Liver (tissue), 9 donors: Measurements from ENCODE around the gene TANC1. TPM values are rescaled to one million over a fixed set of nuclear protein-coding genes. Genes with fewer than 3 reads are reported as not detected.

Source experiments
- DNase-seq: peaks from one replicate; pipeline ENCODE4 v3.0.0-alpha.2; 2017; ENCODE audit warnings: low spot score
- H3K27ac ChIP-seq, 2 donors: one replicate each; pipeline ENCODE4 v1.7.0; 2013; ENCODE audit warnings: inconsistent platforms in 2 of 2, low read length in 2 of 2, control low read depth in 1 of 2, low read depth in 1 of 2, mild to moderate bottlenecking in 1 of 2
- H3K27me3 ChIP-seq, 4 donors: one replicate each; pipeline versions ENCODE4 v1.6.1 to v1.7.0; 2013; ENCODE audit warnings: low read length in 3 of 4, inconsistent platforms in 1 of 4, mild to moderate bottlenecking in 1 of 4, moderate library complexity in 1 of 4; ENCODE audit not compliant: control insufficient read depth in 4 of 4, insufficient read depth in 4 of 4
- H3K36me3 ChIP-seq, 4 donors: one replicate each; pipeline versions ENCODE4 v1.6.1 to v1.7.0; 2013; ENCODE audit warnings: low read length in 3 of 4, mild to moderate bottlenecking in 3 of 4, low read depth in 1 of 4, moderate library complexity in 1 of 4; ENCODE audit not compliant: control insufficient read depth in 4 of 4, insufficient read depth in 3 of 4
- H3K4me1 ChIP-seq, 4 donors: one replicate each; pipeline versions ENCODE4 v1.6.1 to v1.7.0; 2013; ENCODE audit warnings: low read length in 3 of 4, mild to moderate bottlenecking in 3 of 4, moderate library complexity in 1 of 4; ENCODE audit not compliant: control insufficient read depth in 4 of 4, insufficient read depth in 4 of 4
- H3K4me3 ChIP-seq, 3 donors: one replicate each; pipeline versions ENCODE4 v1.6.1 to v1.7.0; 2013; ENCODE audit warnings: low read length in 3 of 3, control low read depth in 1 of 3, low read depth in 1 of 3, mild to moderate bottlenecking in 1 of 3
- H3K9ac ChIP-seq, 2 donors: one replicate each; pipeline ENCODE4 v1.7.0; 2013; ENCODE audit warnings: low read length in 2 of 2, mild to moderate bottlenecking in 2 of 2, moderate library complexity in 2 of 2, control low read depth in 1 of 2, low read depth in 1 of 2
- H3K9me3 ChIP-seq, 4 donors: one replicate each; pipeline versions ENCODE4 v1.6.1 to v1.7.0; 2013; ENCODE audit warnings: low read length in 3 of 4; ENCODE audit not compliant: control insufficient read depth in 4 of 4
- ATF3 ChIP-seq: IDR thresholded peaks from 2 replicates; pipeline ENCODE4 v1.6.1; 2016; ENCODE audit warnings: antibody characterized with exemption
- CTCF ChIP-seq: fragments of 150-350 bp; IDR thresholded peaks from 2 replicates; pipeline ENCODE4 v1.5.1; 2017; ENCODE audit warnings: improper control_type of control experiment, low read depth, low read length; ENCODE audit not compliant: missing input control
- EGR1 ChIP-seq, 2 donors: IDR thresholded peaks; 2 replicates each; pipeline ENCODE4 v1.6.1; 2016 to 2018; ENCODE audit warnings: antibody characterized with exemption in 2 of 2, low read depth in 2 of 2
- FOXA1 ChIP-seq: IDR thresholded peaks from 2 replicates; pipeline ENCODE4 v1.6.1; 2016; ENCODE audit warnings: antibody characterized with exemption
- FOXA2 ChIP-seq: IDR thresholded peaks from 2 replicates; pipeline ENCODE4 v1.6.1; 2016; ENCODE audit warnings: antibody characterized with exemption
- HNF4A ChIP-seq, 2 donors: conservative IDR thresholded peaks; 2 replicates each; pipeline ENCODE4 v1.6.1; 2016; ENCODE audit warnings: antibody characterized with exemption in 2 of 2, mild to moderate bottlenecking in 2 of 2
- HNF4G ChIP-seq: IDR thresholded peaks from 2 replicates; pipeline ENCODE4 v1.6.1; 2016; ENCODE audit warnings: antibody characterized with exemption
- JUND ChIP-seq, 2 donors: IDR thresholded peaks; 2 replicates each; pipeline ENCODE4 v1.6.1; 2016; ENCODE audit warnings: antibody characterized with exemption in 2 of 2
- MAX ChIP-seq: IDR thresholded peaks from 2 replicates; pipeline ENCODE4 v1.6.1; 2016; ENCODE audit warnings: antibody characterized with exemption
- NR2F2 ChIP-seq: IDR thresholded peaks from 2 replicates; pipeline ENCODE4 v1.6.1; 2016; ENCODE audit warnings: antibody characterized with exemption
- RAD21 ChIP-seq, 2 donors: IDR thresholded peaks; 2 replicates each; pipeline ENCODE4 v1.6.1; 2016; ENCODE audit warnings: antibody characterized with exemption in 2 of 2, mild to moderate bottlenecking in 2 of 2
- REST ChIP-seq: IDR thresholded peaks from 2 replicates; pipeline ENCODE4 v1.6.1; 2016; ENCODE audit warnings: antibody characterized with exemption, mild to moderate bottlenecking
- RXRA ChIP-seq, 2 donors: IDR thresholded peaks; 2 replicates each; pipeline ENCODE4 v1.6.1; 2017 to 2018; ENCODE audit warnings: antibody characterized with exemption in 2 of 2, mild to moderate bottlenecking in 1 of 2
- SP1 ChIP-seq: IDR thresholded peaks from 2 replicates; pipeline ENCODE4 v1.6.1; 2018; ENCODE audit warnings: antibody characterized with exemption, mild to moderate bottlenecking
- TAF1 ChIP-seq: conservative IDR thresholded peaks from 2 replicates; pipeline ENCODE4 v1.6.1; 2016; ENCODE audit warnings: antibody characterized with exemption, mild to moderate bottlenecking
- YY1 ChIP-seq: IDR thresholded peaks from 2 replicates; pipeline ENCODE4 v1.6.1; 2016; ENCODE audit warnings: antibody characterized with exemption, mild to moderate bottlenecking
- ZBTB33 ChIP-seq: IDR thresholded peaks from 2 replicates; pipeline ENCODE4 v1.6.1; 2016; ENCODE audit warnings: antibody characterized with exemption
- WGBS: extraction: QIAGEN DNeasy Blood & Tissue Kit; methylation state at CpG from one replicate; pipeline ENCODE4 v1.1.7; 2013; 5-methylcytosine and 5-hydroxymethylcytosine counted together
- polyA plus RNA-seq, 2 donors: library from polyadenylated mRNA; stranded (reverse) in 1 of 2; unstranded in 1 of 2; fragments of 200-250 nt in 1 of 2; fragments of >200 nt in 1 of 2; fragmentation: Nextera tagmentation in 1 of 2; extraction: Ambion mirVana in 1 of 2; gene quantifications; one replicate each; pipeline versions ENCODE4 v1.2.1 to v1.2.3, GENCODE V29; 2013 to 2015
- total RNA-seq, 2 donors: library from RNA; depleted of rRNA; stranded (reverse); fragments of >200 nt; gene quantifications; one replicate each; pipeline ENCODE4 v1.2.3, GENCODE V29; 2014
- donor health status: healthy.
- donor health status: healthy.
- donor health status: healthy.
- donor health status: healthy.
- donor health status: healthy.

The TANC1 gene
- total and polyA plus RNA-seq, 4 donors: 3.7 to 17.7 (median 5.2) TPM

DNA sequence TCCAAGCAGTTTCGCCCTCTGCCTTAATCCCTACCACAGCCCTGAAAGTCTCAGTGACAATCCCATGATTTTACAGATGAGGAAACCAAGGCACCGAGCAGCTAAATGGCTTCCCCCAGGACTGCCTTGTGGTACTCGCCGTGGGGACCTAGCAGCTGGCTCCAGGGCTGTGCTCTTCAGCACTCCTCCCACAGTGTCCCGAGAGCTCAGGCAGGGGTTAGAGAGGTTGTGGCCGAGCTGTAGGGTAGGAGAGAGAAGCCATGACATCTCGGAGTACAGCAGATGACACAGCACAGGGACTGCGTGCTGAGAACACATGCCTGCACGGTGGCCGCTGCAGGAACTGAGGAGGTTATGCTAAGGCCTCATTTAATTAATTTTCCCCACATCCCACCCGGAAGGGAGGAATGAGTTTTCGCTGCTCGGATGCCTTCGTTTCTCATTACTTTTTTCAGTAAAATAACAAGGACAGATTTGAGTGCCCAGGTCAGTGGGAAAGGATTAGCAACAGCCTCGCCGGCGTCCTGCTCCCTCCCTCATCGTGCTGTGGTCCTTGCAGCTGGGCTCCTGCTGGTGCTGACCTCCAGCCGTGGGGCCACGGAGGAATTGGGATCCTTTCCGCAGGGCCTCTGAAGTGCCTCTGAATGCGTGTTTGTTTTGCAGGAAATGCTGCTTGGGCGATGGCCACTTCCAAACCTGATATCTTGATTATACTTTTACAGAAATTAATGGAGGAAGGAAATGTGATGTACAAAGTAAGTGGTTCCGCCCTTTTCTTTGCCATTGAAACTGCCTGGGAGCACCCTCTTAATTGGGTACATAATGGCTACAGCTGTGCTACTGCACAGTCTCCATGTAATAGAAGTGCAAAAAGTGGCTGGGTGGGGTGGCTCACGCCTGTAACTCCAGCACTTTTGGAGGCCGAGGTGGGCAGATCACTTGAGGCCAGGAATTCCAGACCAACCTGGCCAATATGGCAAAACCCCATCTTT lies 256.9 kb downstream of the TANC1 start:
- H3K27ac ChIP-seq: no peak overlapping the region
- 85% methylated on average over 26 of the region's 26 CpGs for WGBS
- no peaks in the 10 kb centered on the region for H3K4me1 ChIP-seq

DNA sequence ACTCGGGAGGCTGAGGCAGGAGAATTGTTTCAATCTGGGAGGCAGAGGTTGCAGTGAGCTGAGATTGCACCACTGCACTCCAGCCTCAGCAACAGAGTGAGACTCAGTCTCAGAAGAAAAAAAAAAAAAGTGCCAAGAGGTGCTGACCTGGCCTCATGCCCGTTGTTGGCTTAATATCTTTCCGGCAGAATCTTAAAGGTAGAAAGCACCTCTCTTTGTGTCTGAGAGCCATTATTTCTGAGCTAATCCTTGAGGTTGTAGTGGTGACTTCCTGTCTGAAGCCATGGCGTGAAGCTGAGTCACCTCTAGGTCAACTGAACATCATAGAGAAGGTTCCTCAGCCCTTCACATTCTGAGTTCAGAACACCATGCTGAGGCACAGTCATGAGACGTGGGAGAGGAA lies 257.6 kb downstream of the TANC1 start:
- peaks cover 15 to 29% (median 23%) of the 10 kb centered on the region in 4 donors for H3K36me3 ChIP-seq
- H3K9ac ChIP-seq: no peak overlapping the region
- H3K4me1 ChIP-seq: no peaks in the 10 kb centered on the region
- 72% methylated on average over 5 of the region's 5 CpGs for WGBS
- H3K27ac ChIP-seq: no peak overlapping the region
- H3K27me3 ChIP-seq: no peaks in the 10 kb centered on the region
- DNase-seq: no peak
- no peaks in the 10 kb centered on the region for H3K9me3 ChIP-seq
- H3K4me3 ChIP-seq: no peak overlapping the region
- no peak for TF ChIP-seq YY1
- no peak for TF ChIP-seq REST
- TF ChIP-seq RAD21 (IDR thresholded peaks at IDR 0.05): no peak
- no peak for TF ChIP-seq FOXA2
- no peak for TF ChIP-seq TAF1
- TF ChIP-seq FOXA1: no peak
- no peak for TF ChIP-seq ZBTB33
- no peak for TF ChIP-seq NR2F2
- no peak for TF ChIP-seq HNF4G
- no peak for TF ChIP-seq CTCF
- no peak for TF ChIP-seq EGR1 (IDR thresholded peaks at IDR 0.05; ENCODE audit: low read depth in 2 of 2)
- TF ChIP-seq HNF4A (conservative IDR thresholded peaks at IDR 0.05): no peak
- TF ChIP-seq JUND (IDR thresholded peaks at IDR 0.05): no peak
- TF ChIP-seq SP1: no peak
- TF ChIP-seq MAX: no peak
- no peak for TF ChIP-seq RXRA (IDR thresholded peaks at IDR 0.05)

More for the DNA sequence above, 256.9 kb downstream of the TANC1 start:
- H3K9ac ChIP-seq: no peak overlapping the region
- no peaks in the 10 kb centered on the region for H3K27me3 ChIP-seq
- no peaks in the 10 kb centered on the region for H3K9me3 ChIP-seq
- no peak for DNase-seq
- TF ChIP-seq CTCF: no peak
- TF ChIP-seq ATF3: no peak
- no peak for TF ChIP-seq HNF4G
- TF ChIP-seq NR2F2: peak; percentile 78
- no peak for TF ChIP-seq FOXA2
- no peak for TF ChIP-seq YY1
- peak in 1 of 2 donors; percentile 12 for TF ChIP-seq RAD21 (IDR thresholded peaks at IDR 0.05)
- TF ChIP-seq SP1: no peak
- no peak overlapping the region for H3K4me3 ChIP-seq
- peaks cover 15 to 24% (median 20%) of the 10 kb centered on the region in 4 donors for H3K36me3 ChIP-seq
